ENCODE data around the gene ANKRD27.
"Not testable (repeated sequence)": the region's sequence is repeated elsewhere in the genome, so short reads cannot be mapped to it uniquely, and the experiment has no call there.

The ANKRD27 gene

DNA sequence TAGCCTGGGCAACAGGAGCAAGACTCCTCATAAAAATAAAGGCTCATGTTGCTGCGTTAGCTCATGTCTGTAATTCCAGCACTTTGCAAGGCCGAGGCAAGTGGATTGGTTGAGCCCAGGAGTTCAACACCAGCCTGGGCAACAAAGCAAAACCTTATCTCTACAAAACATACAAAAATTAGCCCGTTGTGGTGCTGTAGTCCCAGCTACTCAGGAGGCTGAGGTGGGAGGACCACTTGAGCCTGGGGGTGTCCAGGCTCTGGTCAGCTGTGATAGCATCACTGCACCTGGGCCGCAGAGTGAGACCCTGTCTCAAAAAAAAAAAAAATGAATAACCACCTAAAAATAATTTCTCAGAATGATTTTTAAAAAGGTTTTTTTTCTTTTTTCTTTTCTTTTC is 12.7 kb upstream of the ANKRD27 start:
- no peak for DNase-seq

DNA sequence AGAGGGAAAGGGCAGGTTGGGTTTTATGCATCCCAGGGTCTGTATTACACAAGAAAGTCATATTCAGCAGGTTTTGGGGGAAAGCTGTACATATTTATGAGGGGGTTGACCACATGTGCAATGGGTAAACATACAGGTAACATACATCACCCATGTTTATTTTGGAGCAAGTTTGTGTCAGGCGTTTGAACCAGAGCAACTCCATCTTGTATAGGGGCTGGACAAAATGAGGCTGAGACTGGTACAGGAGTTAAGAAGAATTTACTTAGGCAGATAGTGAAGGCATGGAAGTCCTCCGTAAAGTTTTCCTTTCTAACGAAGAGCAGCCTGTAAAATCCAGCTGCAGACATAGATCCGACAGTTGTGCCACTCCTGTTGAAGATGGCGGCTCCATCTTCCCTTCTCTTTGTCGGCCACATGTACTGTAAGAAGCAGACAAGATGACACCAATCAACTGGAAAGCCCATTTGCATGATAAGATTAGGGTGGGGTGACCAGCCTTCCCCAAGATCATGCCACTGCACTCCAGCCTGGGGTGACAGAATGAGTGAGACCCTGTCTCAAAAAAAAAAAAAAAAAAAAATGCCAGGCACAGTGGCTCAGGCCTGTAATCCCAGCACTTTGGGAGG is 12.0 kb upstream of the ANKRD27 start:
- no peak for DNase-seq

DNA sequence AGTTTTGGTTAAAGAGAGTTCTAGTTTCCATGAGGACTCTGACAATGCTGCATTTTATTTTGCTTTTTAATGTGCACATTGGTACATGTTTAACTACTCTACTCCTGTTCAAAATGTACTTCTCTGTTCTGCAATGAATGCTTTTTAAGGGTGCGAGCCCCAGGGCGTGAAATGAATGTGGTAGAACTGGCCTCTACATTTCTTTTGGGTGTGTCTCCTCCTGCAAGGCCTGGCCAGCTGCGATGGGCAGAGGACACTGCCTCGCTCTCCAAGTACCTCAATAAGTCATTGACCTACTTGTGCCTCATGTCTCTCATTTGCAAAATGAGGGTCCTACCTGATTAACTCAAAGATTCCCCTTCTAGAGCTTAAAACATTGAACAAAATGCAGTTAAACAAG is 7.3 kb upstream of the ANKRD27 start:
- no peak for DNase-seq

DNA sequence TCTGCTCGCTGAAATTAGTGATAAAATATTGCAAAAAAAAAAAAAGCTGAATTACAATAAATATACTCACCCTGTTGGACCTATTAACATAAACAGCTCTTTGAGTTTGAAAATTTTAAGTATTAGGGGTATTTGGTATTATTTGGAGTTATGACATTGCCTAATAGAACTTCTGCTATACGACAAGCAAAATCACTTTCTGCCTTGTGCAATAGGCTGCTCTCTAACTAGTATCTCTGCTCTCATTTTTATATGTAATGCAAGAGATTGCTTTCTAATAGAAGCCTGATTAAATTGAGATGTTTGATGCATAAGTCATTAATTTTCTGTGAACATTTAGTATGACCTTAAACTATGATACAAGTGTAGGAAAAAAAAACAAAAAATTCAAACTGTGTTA is 6.0 kb upstream of the ANKRD27 start:
- DNase-seq = no peak

DNA sequence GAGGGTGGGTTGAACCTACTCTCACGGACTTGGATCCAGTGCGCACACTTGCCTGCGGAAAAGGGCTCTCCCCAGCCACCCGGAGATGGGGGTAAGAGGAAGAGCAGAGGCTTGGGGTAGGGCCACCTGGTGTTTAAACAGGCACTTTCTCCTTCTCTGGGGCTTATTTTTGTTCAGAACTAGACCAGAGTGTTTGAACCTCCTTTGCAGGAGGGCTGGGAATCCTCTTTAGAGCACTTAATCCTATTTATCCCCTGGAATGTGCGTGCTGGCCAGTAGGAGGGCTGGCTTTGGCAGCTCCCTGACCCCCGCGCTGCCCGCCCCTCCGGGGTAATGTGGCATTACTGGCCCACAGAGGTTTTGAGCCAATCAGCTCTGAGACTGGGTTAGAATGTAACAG is 2.7 kb upstream of the ANKRD27 start:
- DNase-seq = no peak

DNA sequence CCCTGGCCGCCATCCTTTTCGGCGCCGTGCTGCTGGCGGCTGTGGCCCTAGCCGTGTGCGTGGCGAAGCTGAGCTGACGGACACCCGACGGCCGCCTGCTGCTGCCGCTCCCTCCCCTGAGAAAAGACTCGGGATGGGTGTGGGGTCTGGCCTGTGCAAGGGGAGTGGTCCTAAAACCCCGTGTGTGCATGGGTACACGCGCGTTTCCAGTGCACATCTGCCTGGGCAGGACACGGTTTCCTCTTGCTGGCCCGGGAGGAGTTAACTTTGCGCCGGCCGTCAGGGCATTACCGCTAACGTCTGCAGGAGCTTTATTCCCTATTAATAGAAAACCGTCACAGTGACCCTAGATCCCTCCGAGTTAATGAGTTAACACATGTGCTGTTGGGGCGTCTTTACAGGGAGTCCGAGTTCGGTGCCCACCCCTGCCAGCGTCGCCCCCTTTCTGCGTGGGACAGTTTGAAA is 1.9 kb upstream of the ANKRD27 start:
- no peak for DNase-seq

DNA sequence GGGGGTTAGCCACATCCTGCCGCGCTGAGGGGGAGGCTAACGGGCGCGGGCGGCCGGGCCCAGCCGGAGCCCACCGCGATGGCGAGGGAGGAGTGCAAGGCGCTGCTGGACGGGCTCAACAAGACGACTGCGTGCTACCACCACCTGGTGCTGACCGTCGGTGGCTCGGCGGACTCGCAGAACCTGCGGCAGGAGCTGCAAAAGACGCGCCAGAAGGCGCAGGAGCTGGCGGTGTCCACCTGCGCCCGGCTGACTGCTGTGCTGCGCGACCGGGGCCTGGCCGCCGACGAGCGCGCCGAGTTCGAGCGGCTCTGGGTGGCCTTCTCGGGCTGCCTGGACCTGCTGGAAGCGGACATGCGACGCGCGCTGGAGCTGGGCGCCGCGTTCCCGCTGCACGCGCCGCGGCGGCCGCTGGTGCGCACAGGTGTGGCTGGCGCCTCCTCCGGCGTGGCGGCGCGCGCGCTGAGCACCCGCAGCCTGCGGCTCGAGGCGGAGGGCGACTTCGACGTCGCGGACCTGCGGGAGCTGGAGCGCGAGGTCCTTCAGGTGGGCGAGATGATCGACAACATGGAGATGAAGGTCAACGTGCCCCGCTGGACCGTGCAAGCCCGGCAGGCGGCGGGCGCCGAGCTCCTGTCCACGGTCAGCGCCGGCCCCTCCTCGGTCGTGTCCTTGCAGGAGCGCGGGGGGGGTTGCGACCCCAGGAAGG is 1.4 kb upstream of the ANKRD27 start:
- peak; percentile 75 for DNase-seq

DNA sequence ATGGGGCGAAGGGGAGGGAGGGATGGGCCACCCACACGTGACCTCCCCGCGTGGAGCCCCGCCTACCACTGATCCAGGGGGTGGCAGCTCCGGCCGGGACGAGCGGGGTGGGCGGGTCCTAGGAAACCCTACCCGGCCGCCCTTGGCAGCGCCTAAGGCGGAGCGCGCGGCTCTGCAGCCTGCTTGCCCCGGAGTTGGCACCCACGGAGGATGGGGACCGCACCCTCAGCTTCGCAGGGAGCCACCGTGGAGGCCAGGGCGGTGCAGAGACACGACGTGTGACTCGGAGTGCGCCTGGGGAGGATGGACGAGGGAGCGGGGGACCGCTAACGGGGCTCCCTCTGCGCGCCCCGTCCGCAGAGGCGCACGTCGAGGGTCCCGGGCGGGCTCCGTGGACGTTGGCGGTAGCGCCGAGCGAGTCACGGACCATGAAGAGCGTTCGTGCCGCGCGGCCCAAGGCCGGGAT is 773 bp upstream of the ANKRD27 start, which contains the start of gene RGS9BP:
TSS of gene RGS9BP (plus strand) at position 129 of the 466 bp plus-strand sequence. CDS start 416 bp downstream, outside the sequence.
- peak; percentile 88 for DNase-seq

DNA sequence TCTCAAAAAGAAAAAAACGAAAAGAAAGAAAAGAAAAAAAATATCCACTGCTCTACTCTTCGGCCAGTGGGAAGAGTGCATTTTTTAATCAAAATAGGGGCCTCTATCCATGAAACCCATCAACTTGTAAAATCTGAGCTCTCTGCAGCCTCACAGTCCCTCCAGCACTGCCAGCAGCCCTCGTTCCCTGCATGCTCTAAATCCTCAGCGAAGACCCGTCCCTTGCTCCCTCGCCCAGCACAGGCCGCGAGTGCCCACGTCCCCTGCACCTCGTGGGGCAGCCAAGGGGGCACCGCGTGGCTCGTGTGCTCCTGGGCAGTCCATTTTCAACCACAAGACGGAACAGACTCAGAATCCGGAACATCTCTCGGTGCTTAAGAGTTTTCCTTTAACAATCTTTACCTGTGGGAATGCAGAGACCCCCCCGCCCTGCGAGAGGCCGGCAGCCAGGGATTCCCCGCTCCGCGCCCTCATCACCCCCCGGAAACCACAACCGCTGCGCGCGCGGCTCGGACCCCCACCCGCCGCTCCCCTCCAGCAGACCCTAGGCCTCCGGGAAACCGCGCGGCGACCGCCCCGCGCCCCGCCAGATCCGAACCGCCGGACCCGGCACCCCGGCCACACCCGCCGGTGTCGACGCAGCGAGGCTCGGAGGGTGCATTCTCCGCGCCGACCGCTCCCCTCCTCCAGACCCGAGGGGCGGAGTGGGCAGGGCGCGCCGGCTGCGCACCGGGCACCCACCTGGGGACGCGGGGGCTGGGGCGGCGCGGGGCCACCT is 638 bp downstream of the ANKRD27 start:
- peak; percentile 33 for DNase-seq

DNA sequence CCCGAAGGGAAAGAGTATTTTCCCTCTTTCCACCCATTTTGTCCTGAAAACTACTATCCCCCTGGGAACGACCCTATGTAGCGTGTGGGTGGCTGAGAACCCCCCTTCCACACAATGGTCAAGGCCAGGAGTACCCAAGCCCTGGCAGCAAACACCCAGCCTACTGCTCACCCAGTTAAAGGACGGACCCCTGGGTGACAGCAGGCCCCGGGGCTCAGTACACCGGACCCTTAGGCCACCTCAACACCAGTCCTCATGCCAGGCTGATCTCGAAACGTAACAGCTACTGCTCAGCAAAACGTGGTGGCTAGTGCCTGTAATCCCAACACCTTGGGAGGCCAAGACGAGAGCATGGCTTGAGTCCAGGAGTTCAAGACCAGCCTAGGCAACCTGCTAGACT is 1.4 kb downstream of the ANKRD27 start:
- no peak for DNase-seq

DNA sequence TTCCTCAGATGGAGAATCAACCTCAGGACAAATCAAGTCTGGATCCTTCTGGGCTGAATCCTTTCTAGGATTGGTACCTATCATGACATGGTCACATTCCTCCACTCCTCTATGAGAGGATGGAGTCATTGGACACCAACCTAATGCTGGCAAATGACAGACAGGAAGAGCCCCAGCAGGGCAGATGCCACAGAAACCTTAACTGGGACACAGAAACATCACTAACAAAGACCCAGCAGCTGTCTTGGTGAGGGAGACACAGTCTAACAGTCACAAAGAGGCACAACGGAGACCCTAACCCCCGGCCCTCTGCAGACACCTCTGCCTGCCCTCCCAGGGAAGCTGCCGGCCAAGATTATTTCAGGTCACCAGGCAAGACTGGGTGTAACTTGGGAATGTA is 2.1 kb downstream of the ANKRD27 start:
- no peak for DNase-seq

DNA sequence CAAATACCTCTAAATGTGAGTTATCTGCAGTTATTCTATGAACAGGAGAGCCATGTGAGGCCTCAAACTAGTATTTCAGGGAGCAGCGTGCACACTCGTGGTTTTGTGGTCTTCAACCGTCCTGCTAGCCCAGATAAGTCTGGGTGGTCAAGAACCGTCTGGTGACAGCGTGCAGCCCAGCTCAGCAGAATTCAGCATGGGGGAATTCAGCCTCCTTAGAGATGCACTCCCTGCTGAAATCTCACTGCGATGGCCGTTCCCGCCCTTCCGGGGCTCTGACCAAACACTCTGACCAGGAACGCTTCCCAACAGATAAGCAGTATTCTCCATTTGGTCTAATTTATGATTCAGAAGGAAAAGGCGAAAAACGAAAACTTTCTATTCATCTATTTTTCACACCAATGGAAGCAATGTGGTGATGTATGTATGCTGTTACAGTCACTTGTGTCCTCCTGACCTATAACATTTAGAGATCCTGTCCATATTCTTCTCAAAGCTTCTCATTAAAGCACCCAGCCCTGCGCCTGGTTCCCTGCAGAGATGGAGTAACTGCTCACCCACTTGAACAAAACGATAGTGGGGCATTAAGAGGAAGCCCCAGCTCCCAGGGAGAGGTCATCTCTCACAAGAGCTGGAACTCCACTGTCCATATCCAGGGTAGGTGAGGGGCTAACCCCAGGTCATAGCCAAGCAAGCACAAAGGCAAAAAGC is 2.9 kb downstream of the ANKRD27 start:
- DNase-seq = no peak

DNA sequence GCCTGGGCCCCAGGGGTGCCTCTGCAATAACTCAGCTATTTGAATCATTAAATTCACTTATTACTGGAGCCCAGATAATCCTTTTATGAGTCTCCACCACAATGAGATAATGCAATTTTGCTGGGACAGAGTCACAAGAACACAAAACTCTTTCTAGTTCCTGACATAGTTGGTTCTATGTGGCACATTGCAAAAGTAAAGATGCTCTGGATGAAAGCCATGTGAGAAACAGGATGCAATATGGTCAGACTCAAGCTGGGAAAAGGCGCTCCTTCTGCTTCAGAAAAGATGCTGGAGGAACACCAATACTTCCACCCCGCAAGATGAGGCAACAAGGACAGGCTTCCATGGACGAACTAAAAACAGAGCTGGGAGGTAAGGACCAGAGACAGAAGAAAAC is 5.7 kb downstream of the ANKRD27 start:
- no peak for DNase-seq

DNA sequence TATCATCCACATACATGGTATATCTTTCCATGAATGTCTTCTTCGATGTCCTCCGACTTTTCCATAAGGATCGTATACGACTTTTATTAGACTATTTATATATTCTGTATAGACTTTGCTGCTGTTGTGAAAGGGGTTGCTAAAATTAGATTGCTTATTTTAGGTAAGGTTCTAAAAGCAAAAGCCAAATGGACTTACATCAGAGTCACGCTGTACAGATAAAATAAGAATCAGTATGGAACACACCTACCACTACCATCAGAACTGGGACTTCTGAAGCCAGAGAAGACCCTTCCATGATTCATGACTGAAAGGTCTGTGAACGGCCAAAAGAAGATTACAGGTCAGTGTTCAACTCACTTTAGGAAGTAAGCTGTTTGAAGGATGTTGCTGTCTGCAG is 8.9 kb downstream of the ANKRD27 start:
- no peak for DNase-seq

DNA sequence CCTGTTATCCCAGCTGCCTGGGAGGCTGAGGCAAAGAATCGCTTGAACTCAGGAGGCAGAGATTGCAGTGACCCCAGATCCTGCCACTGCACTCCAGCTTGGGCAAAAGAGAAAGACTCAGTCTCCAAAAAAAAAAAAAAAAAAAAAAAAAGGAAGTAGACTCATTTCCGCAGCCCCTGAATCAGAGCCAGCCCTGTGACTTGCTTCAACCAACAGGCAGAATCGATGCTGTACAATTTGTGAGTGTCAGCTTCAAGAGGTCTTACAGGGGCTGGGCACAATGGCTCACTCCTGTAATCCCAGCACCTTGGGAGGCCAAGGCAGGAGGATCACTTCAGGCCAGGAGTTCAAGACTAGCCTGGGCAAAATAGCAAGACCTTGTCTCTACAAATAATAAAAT is 12.8 kb downstream of the ANKRD27 start:
- no peak for DNase-seq

DNA sequence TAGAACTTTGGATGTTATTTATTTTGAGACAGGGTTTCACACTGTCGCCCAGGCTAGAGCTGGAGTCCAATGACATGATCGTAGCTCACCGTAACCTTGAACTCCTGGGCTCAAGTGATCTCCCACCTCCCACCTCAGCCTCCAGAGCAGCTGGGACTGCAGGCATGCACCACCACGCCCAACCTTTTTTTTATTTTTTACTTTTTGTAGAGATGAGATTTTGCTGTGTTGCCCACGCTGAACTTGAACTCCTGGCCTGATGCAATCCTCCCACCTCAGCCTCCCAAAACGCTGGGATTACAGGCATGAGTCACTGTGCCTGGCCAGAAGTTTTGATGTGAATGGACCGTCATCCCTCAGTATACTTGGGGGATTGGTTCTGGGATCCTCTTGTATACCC is 13.7 kb downstream of the ANKRD27 start:
- DNase-seq = no peak

DNA sequence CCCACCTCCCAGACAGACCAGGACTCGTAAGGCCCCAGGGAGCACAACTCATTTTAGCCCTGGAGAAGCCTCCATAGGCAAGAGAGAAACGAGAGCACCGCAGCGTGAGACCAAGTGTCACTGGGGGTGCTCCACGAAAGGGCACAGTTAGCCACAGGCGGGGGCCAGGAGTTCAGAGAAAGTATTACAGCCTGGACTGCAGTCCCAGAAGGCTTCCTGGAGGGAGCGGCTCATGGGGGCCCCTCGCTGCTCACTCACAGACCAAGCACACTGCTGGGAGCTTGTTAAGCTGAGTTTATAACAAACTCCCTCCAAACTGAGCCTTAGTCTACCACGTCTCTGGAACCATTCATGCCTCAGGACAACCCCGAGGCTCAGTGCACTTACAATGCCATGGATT is 16.5 kb downstream of the ANKRD27 start:
- no peak for DNase-seq

DNA sequence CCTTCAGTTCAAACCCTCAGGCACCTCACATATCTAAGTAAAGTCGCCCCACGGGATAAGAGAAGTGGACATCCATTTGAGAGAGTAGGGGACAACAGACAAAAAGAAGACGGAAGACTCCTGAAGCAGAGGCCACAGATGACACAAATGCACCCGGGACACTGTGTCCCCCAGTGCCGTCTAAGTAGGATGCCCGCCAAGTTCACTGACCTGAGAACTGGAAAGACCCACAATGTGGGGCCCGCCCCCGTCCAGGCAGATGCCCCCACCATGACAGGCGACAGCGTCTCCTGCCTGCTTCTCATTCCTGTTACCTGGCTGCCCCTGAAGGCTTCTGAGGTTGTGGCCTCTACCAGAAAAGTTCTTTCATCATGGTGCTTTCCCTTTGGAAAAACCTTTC is 16.9 kb downstream of the ANKRD27 start:
- no peak for DNase-seq

DNA sequence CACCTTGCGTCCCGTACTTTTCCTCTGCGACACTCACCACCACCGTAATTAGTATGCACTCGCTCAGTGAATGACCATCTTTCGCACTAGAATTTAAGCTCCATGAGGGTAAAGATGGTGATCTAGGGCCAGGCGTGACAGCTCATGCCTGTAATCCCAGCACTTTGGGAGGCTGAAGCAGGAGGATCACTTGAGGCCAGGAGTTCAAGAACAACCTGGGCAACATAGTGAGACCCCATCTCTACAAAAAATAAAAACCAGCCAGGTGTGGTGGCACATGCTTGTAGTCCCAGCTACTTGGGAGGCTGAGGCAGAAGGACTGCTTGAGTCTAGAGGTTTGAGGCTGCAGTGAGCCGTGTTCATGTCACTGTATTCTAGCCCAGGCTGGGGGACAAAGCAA is 18.6 kb downstream of the ANKRD27 start:
- DNase-seq = not testable (repeated sequence)

DNA sequence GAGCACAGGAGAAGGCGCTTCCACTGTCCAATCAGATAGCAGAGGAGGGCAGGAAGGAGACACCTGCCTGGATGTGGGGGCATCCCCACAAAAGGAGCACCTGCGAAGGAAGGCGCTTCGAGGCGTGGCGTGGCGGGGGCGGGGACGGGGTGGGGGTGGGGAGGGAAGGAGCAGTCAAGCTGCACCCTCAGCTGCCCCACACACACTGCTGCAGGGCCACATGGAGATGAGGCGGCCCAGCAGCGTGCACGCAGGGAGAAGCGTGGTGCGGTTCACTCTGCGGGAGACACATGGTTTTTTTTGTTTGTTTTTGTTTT is 21.4 kb downstream of the ANKRD27 start:
- DNase-seq = no peak

DNA sequence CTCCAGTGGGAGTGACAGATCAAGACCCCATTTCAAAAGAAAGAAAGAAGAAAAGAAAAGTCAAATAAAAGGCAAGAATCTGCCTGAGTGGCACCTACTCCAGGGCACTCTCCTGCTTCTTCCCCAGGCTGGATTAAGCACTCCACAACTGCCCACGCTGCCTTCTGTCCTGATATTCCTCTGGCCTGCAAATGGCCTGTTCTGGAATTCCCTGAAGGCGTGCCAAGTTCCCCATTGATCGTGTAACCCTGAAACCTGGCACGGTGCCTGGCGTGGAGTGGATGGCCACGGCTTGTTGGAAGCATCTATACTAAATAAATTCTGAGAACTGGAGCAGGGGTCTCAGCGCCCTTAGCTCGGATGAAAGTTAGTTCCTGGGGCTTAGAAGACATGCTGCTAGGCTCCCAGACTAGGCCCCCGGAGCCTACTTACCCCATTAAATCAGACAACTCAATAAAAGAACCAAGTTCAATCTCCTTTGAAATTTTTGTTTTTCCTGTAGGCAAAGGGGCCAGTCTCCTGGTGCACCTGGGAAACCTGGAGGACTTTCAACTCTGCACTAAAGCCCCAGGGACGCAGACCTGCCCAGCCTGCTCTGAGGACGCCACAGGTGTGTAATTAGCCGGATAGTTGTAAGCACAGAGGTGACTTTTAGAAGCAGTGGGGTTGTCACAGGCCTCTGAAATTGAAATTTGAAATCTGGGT is 21.9 kb downstream of the ANKRD27 start:
- no peak for DNase-seq

DNA sequence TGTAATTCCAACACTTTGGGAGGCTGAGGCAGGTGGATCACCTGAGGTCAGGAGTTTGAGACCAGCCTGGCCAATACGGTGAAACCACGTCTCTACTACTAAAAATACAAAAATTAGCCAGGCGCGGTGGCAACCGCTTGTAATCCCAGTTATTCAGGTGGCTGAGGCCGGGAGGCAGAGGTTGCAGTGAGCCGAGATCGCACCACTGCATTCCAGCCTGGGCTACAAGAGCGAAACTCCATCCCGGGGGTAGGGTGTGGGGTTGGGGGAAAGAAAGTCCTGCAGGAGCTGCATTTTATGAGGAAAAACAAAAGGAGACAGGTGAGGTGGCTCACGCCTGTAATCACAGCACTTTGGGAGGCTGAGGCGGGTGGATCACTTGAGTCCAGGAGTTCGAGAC is 22.6 kb downstream of the ANKRD27 start:
- not testable (repeated sequence) for DNase-seq

DNA sequence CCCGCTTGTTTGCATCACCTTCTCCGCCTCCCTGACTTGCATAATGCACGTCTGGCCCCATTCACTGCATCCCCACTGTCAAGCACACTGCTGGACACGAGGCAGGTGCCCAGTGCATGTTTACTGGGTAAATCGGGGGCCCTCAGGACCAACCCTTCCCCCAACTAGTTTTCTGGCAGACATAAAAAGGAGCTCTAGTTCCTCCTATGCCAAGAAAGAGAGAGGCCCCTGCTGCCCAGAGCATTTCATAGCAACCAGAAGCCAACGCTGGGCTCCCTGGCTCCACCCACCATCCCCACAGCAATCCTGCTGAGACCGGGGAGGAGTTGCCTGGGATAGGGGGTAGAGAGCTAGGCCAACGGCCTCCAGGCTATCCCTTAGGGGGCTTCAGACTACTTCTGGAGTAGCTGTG is 23.2 kb downstream of the ANKRD27 start:
- no peak for DNase-seq
